ENCODE results near the gene BOD1L1. TPM values are rescaled to one million over a fixed set of nuclear protein-coding genes. Genes with fewer than 3 reads are reported as not detected.

BOD1L1 gene
- total and polyA plus RNA-seq, 2 of the 8 experiments (the other 6 are each of a cell fraction or from before 2014, with no cell fraction given) = 6.8 to 39.3 TPM

- Histone ChIP-seq H3K79me1 (ENCODE audit: low read depth, low read length) (no peaks in the 10 kb centered on the region), H3K27me3 (replicated peaks in 1 of 4; ENCODE audit: control insufficient read depth in 3 of 4, extremely low read depth in 1 of 4, insufficient read depth in 3 of 4, low read length in 3 of 4) (no peaks in the 10 kb centered on the region), H3K79me2 (ENCODE audit: control insufficient read depth in 1 of 2, insufficient read depth in 2 of 2, low read length in 2 of 2) (no peaks in the 10 kb centered on the region), H4K91ac (replicated peaks; ENCODE audit: insufficient read length, low read length) (no peak overlapping the region), H3K23me2 (ENCODE audit: low read depth, low read length) (no peaks in the 10 kb centered on the region; the same call in 1 of the 2 replicates), H4K20me1 (replicated peaks in 1 of 2; ENCODE audit: control insufficient read depth in 1 of 2, insufficient read depth in 2 of 2, low read length in 2 of 2) (no peaks in the 10 kb centered on the region), H2BK120ac (replicated peaks; ENCODE audit: low read depth, low read length) (no peak overlapping the region), H3K23ac (ENCODE audit: insufficient read length) (no peak overlapping the region), H3K4ac (replicated peaks; ENCODE audit: insufficient read length, low read depth, low read length) (no peak overlapping the region), H3K4me3 (ENCODE audit: extremely low read depth in 1 of 4, insufficient read depth in 2 of 4, low read depth in 3 of 4, low read length in 4 of 4) (no peak overlapping the region), H2BK15ac (ENCODE audit: low read length) (no peak overlapping the region), H2BK5ac (ENCODE audit: low read depth, low read length) (no peak overlapping the region), H3K9me3 (ENCODE audit: insufficient read depth in 2 of 2, low read depth in 1 of 2, low read length in 1 of 2) (no peaks in the 10 kb centered on the region), H4K5ac (ENCODE audit: insufficient read length, low read depth, low read length) (no peak overlapping the region), H2BK12ac (ENCODE audit: low read depth, low read length) (no peak overlapping the region), H3K14ac (ENCODE audit: insufficient read length) (no peak overlapping the region), H3K9ac (replicated peaks in 1 of 4; ENCODE audit: extremely low read depth in 1 of 4, low read depth in 3 of 4, low read length in 3 of 4) (no peak overlapping the region), H3K18ac (ENCODE audit: extremely low read depth, low read length) (no peak overlapping the region), H3K4me1 (replicated peaks in 1 of 4; ENCODE audit: control insufficient read depth in 3 of 4, insufficient read depth in 4 of 4, low read length in 3 of 4) (no peaks in the 10 kb centered on the region), H3K4me2 (ENCODE audit: insufficient read depth in 1 of 2, low read depth in 2 of 2, low read length in 2 of 2) (no peak overlapping the region), H4K8ac (ENCODE audit: extremely low read depth, insufficient read depth, low read length) (no peak overlapping the region), H2AK5ac (ENCODE audit: low read depth, low read length) (no peak overlapping the region), H2AFZ (ENCODE audit: low read length) (no peak overlapping the region), H2BK20ac (ENCODE audit: low read length) (no peak overlapping the region), H3K36me3 (ENCODE audit: control insufficient read depth in 2 of 4, insufficient read depth in 4 of 4, low read length in 3 of 4) (peaks cover 4 to 22% (median 11%) of the 10 kb centered on the region in 4 experiments; a peak in 6 of 8 replicates), H3K27ac (ENCODE audit: low read depth, low read length) (no peak overlapping the region), H3K56ac (replicated peaks; ENCODE audit: insufficient read length, low read depth, low read length) (no peak overlapping the region)
- FAIRE-seq = no peak
- no peak for DNase-seq (ENCODE audit: low read depth in 1 of 2, low spot score in 2 of 2)
- ChIA-PET CTCF (ENCODE audit: partially characterized antibody) (no interaction called here), POLR2A (ENCODE audit: partially characterized antibody) (no interaction called here)
- TF ChIP-seq SP4 (IDR thresholded peaks at IDR 0.05; ENCODE audit: low read length) (no peak), POLR2AphosphoS5 (IDR thresholded peaks at IDR 0.05; ENCODE audit: low read depth, low read length) (peak; percentile 42; the same call in 1 of the 2 replicates), TBP (IDR thresholded peaks at IDR 0.05; ENCODE audit: low read depth, low read length) (no peak)
- WGBS, 2 experiments (ENCODE audit: extremely low coverage in 1 of 2, insufficient coverage in 1 of 2, insufficient read length in 1 of 2, insufficient replicate concordance in 2 of 2, low coverage in 1 of 2, low lambda C conversion rate in 2 of 2, missing lambda C conversion rate in 1 of 2) = 92% methylated on average over 5 of the region's 5 CpGs; no CpG with 5 or more reads in 1 of the 2 experiments
These were observed 60.4 kb downstream of the BOD1L1 start for GRCh38 chr4:13567125-13567524.

Measured in H1 (cell line).